Aorta (tissue), 5 donors: ENCODE measurements around the gene HOXB7. TPM values are rescaled to one million over a fixed set of nuclear protein-coding genes. Genes with fewer than 3 reads are reported as not detected.

Experiments used
- ATAC-seq: fragments of 200-7000 bp; cut with Tn5 transposase; one replicate; pipeline ENCODE4 v1.9.1; 2022; ENCODE audit warnings: moderate library complexity; ENCODE audit not compliant: low FRiP score
- DNase-seq, 2 donors: peaks; one replicate each; pipeline ENCODE4 v3.0.0-alpha.2; 2020
- H3K27ac ChIP-seq, 2 donors: one replicate each; pipeline ENCODE4 v1.5.1; 2013; ENCODE audit warnings: low read length in 2 of 2, mild to moderate bottlenecking in 2 of 2, moderate library complexity in 2 of 2, control low read depth in 1 of 2, inconsistent platforms in 1 of 2, low read depth in 1 of 2
- H3K27me3 ChIP-seq, 2 donors: one replicate each; pipeline ENCODE4 v1.6.1; 2013; ENCODE audit warnings: control low read depth in 1 of 2, low read length in 1 of 2, mild to moderate bottlenecking in 1 of 2, moderate library complexity in 1 of 2; ENCODE audit not compliant: insufficient read depth in 2 of 2, control insufficient read depth in 1 of 2
- H3K36me3 ChIP-seq, 2 donors: one replicate each; pipeline ENCODE4 v1.6.1; 2013; ENCODE audit warnings: control low read depth in 1 of 2, low read length in 1 of 2, mild to moderate bottlenecking in 1 of 2; ENCODE audit not compliant: insufficient read depth in 2 of 2, control insufficient read depth in 1 of 2
- H3K4me1 ChIP-seq, 2 donors: one replicate each; pipeline ENCODE4 v1.6.1; 2013; ENCODE audit warnings: low read length in 2 of 2, control low read depth in 1 of 2, mild to moderate bottlenecking in 1 of 2, moderate library complexity in 1 of 2; ENCODE audit not compliant: insufficient read depth in 2 of 2, control insufficient read depth in 1 of 2
- H3K4me3 ChIP-seq, 2 donors: one replicate each; pipeline ENCODE4 v1.5.1; 2013; ENCODE audit warnings: low read length in 2 of 2, control low read depth in 1 of 2, mild to moderate bottlenecking in 1 of 2
- H3K9me3 ChIP-seq: one replicate; pipeline ENCODE4 v1.6.1; 2013; ENCODE audit warnings: mild to moderate bottlenecking, low read length; ENCODE audit not compliant: control insufficient read depth
- WGBS, 2 donors: extraction: QIAGEN DNeasy Blood & Tissue Kit; methylation state at CpG; one replicate each; pipeline ENCODE4 v1.1.7; 2013; 5-methylcytosine and 5-hydroxymethylcytosine counted together
- intact Hi-C, 2 donors: fragments of 100-400 bp; cut with DNase I; formaldehyde crosslinking; loops; one replicate each; pipeline versions ENCODE4 v1.14.2 to v1.15.0; 2022
- polyA plus RNA-seq, 2 donors: library from polyadenylated mRNA; stranded (reverse); fragments of 200-250 nt; gene quantifications; one replicate each; pipeline ENCODE4 v1.2.3, GENCODE V29; 2013
- total RNA-seq, 2 donors: library from RNA; stranded (reverse); fragmentation: NEBNext Ultra II Directional; extraction: Animal tissue kit (Norgen Biotek cat#: 25700); gene quantifications; one replicate each; pipeline ENCODE4 v1.2.1, GENCODE V29; 2021
- donor health status: healthy with polysubstance abuse.
- donor health status: Bipolar disorder and iron deficiency.
- donor health status: DM: no; HTN: no; CAD: no.
- donor health status: DM: no; HTN: no; CAD: no.
- donor health status: DM: yes; HTN: yes; CAD: no.

Gene HOXB7
- total and polyA plus RNA-seq, 4 donors: 9.1 to 22.4 (median 16.1) TPM

- Histone ChIP-seq H3K4me3 (peak overlapping the region in 1 of 2 donors; percentile 40), H3K27me3 (no peaks in the 10 kb centered on the region), H3K27ac (peak overlapping the region; percentile 11 to 88), H3K36me3 (no peaks in the 10 kb centered on the region), H3K9me3 (no peaks in the 10 kb centered on the region), H3K4me1 (peaks cover 0 to 7% of the 10 kb centered on the region in 2 donors)
- WGBS, 2 donors: 7% methylated on average over 42 of the region's 43 CpGs
- ATAC-seq (peak; percentile 37), DNase-seq (peak; percentile 82 to 88)
- intact Hi-C loops: loop anchor here in 1 of 2 donors (1.0 kb wide), 2 partner anchors 29 to 33 kb away; no protein-coding TSS in a partner anchor
Observed at GRCh38 chr17:48576479-48577309, 34.1 kb downstream of the HOXB7 start.

- Histone ChIP-seq H3K9me3 (no peaks in the 10 kb centered on the region), H3K27me3 (no peaks in the 10 kb centered on the region), H3K27ac (peak overlapping the region; percentile 66 to 88), H3K4me3 (peak overlapping the region in 1 of 2 donors; percentile 40), H3K36me3 (no peaks in the 10 kb centered on the region), H3K4me1 (peaks cover 0 to 7% of the 10 kb centered on the region in 2 donors)
- intact Hi-C loops: no loop called here
- no peak for ATAC-seq
- WGBS, 2 donors: 11 to 33% methylated on average over 22 of the region's 22 CpGs
- DNase-seq: peak in 1 of 2 donors; percentile 77
Observed at GRCh38 chr17:48575673-48576478, 34.9 kb downstream of the HOXB7 start.

- H3K9me3 ChIP-seq: no peaks in the 10 kb centered on the region
- DNase-seq (no peak), ATAC-seq (no peak)
- no peak overlapping the region for H3K27ac ChIP-seq
- H3K27me3 ChIP-seq: no peaks in the 10 kb centered on the region
- no peaks in the 10 kb centered on the region for H3K36me3 ChIP-seq
- peaks cover 0 to 8% of the 10 kb centered on the region in 2 donors for H3K4me1 ChIP-seq
- intact Hi-C loops: no loop called here
- no peak overlapping the region for H3K4me3 ChIP-seq
- WGBS, 2 donors: 15 to 45% methylated on average over 7 of the region's 7 CpGs
Observed at GRCh38 chr17:48575066-48575582, 35.7 kb downstream of the HOXB7 start.

- Histone ChIP-seq H3K36me3 (no peaks in the 10 kb centered on the region), H3K4me3 (no peak overlapping the region), H3K4me1 (peaks cover 0 to 13% of the 10 kb centered on the region in 2 donors), H3K9me3 (no peaks in the 10 kb centered on the region), H3K27ac (no peak overlapping the region), H3K27me3 (no peaks in the 10 kb centered on the region)
- DNase-seq (peak in 1 of 2 donors; percentile 26), ATAC-seq (no peak)
- intact Hi-C loops: no loop called here
- 56 to 59% methylated on average over 8 of the region's 8 CpGs for WGBS, 2 donors
Observed at GRCh38 chr17:48574505-48575065, 36.2 kb downstream of the HOXB7 start.

- ATAC-seq (no peak), DNase-seq (no peak)
- WGBS, 2 donors: 71 to 74% methylated on average over 1 of the region's 1 CpG
- peaks cover 0 to 13% of the 10 kb centered on the region in 2 donors for H3K4me1 ChIP-seq
- H3K27ac ChIP-seq: peak overlapping the region; percentile 43 to 81
- intact Hi-C loops: no loop called here
- H3K27me3 ChIP-seq: no peaks in the 10 kb centered on the region
- H3K36me3 ChIP-seq: no peaks in the 10 kb centered on the region
- H3K4me3 ChIP-seq: no peak overlapping the region
- H3K9me3 ChIP-seq: no peaks in the 10 kb centered on the region
Observed at GRCh38 chr17:48571826-48572417, 38.9 kb downstream of the HOXB7 start.

- no peak overlapping the region for H3K4me3 ChIP-seq
- ATAC-seq (peak; percentile 13), DNase-seq (peak in 1 of 2 donors; percentile 64)
- H3K4me1 ChIP-seq: peaks cover 0 to 13% of the 10 kb centered on the region in 2 donors
- WGBS, 2 donors: 9 to 24% methylated on average over 26 of the region's 26 CpGs
- H3K27ac ChIP-seq: peak overlapping the region; percentile 75 to 81
- no peaks in the 10 kb centered on the region for H3K27me3 ChIP-seq
- H3K9me3 ChIP-seq: no peaks in the 10 kb centered on the region
- no peaks in the 10 kb centered on the region for H3K36me3 ChIP-seq
- intact Hi-C loops: no loop called here
Observed at GRCh38 chr17:48571024-48571818, 39.6 kb downstream of the HOXB7 start.

- peak overlapping the region; percentile 25 to 81 for H3K27ac ChIP-seq
- WGBS, 2 donors: 6 to 15% methylated on average over 19 of the region's 19 CpGs
- intact Hi-C loops: no loop called here
- H3K4me1 ChIP-seq: peaks cover 0 to 13% of the 10 kb centered on the region in 2 donors
- no peaks in the 10 kb centered on the region for H3K27me3 ChIP-seq
- ATAC-seq (peak; percentile 51), DNase-seq (peak in 1 of 2 donors; percentile 53)
- no peaks in the 10 kb centered on the region for H3K36me3 ChIP-seq
- no peaks in the 10 kb centered on the region for H3K9me3 ChIP-seq
- peak overlapping the region in 1 of 2 donors; percentile 31 for H3K4me3 ChIP-seq
Observed at GRCh38 chr17:48570325-48571023, 40.3 kb downstream of the HOXB7 start.
